Gastrocnemius medialis (tissue), 4 donors: ENCODE results near the gene NKX2-2.

ENCODE experiments used
- CTCF ChIP-seq, 5 experiments: fragments of 450-650 bp in 3 of 5; fragments of 200-600 bp in 2 of 5; sonication (generic) in 2 of 5; IDR thresholded peaks in 4 of 5; conservative IDR thresholded peaks in 1 of 5; 1 replicate in 4 of 5; 2 replicates in 1 of 5; pipeline ENCODE4 v1.5.1; 2016 to 2019; ENCODE audit warnings: antibody characterized with exemption in 5 of 5, mild to moderate bottlenecking in 3 of 5, moderate library complexity in 3 of 5
- POLR2A ChIP-seq, 2 donors: fragments of 450-650 bp; IDR thresholded peaks; one replicate each; pipeline ENCODE4 v1.6.1; 2017; ENCODE audit warnings: antibody characterized with exemption in 2 of 2, mild to moderate bottlenecking in 2 of 2, moderate library complexity in 2 of 2

GRCh38 chr20:21509597-21510371 is 4.1 kb downstream of the NKX2-2 start:
- TF ChIP-seq CTCF (IDR thresholded peaks at IDR 0.05 in 4 of 5, conservative IDR thresholded peaks at IDR 0.05 in 1 of 5) (no peak), POLR2A (IDR thresholded peaks at IDR 0.05) (no peak)
